HCT116 (cell line): Measurements from ENCODE around the gene OR5K4. TPM values are rescaled to one million over a fixed set of nuclear protein-coding genes. Genes with fewer than 3 reads are reported as not detected.

Experiments
- ATAC-seq: fragments of 200-7000 bp; cut with Tn5 transposase; 2 replicates; pipeline ENCODE4 v1.9.1; 2020; ENCODE audit warnings: mild to moderate bottlenecking, moderate library complexity
- BruUV-seq: library from RNA; stranded (reverse); fragments of 400-500 nt; replicated peaks from 2 replicates; lab custom pipeline; 2021; lab: Mats Ljungman, UMichigan
- CTCF ChIA-PET: fragments of 300-600 bp; sonication (Branson Sonifier 250); formaldehyde crosslinking; loops from one replicate; lab custom pipeline; 2021; ENCODE audit warnings: antibody characterized with exemption; lab: Charles Lee
- POLR2A ChIA-PET: fragments of 300-600, 350-600 bp; sonication (Branson Sonifier 250); formaldehyde crosslinking; loops from one replicate; lab custom pipeline; 2021; ENCODE audit warnings: antibody characterized with exemption; lab: Charles Lee
- RAD21 ChIA-PET, 2 experiments: fragments of 300-600 bp; sonication (Branson Sonifier 250); formaldehyde crosslinking; loops; one replicate each; lab custom pipeline; 2023; ENCODE audit warnings: low total read pairs in 2 of 2; ENCODE audit not compliant: uncharacterized antibody in 2 of 2, unreplicated experiment in 2 of 2, low non-redundant PET in 1 of 2; lab: Charles Lee
- DNase-seq: peaks from one replicate; pipeline ENCODE4 v3.0.0-alpha.2; 2010; ENCODE audit warnings: low read depth, low spot score
- H2AFZ ChIP-seq: fragments of 200-600 bp; shearing (Covaris generic), sonication (generic); 2 replicates; pipeline ENCODE4 v1.6.1; 2017; ENCODE audit warnings: low read depth, mixed run types, mixed read lengths, antibody characterized with exemption, low read length; ENCODE audit not compliant: poor library complexity, severe bottlenecking
- H3K27ac ChIP-seq: 2 replicates; pipeline ENCODE4 v1.5.1; 2012; ENCODE audit warnings: low read depth, low read length
- H3K27me3 ChIP-seq: fragments of 200-600 bp; sonication (generic); 2 replicates; pipeline ENCODE4 v1.6.1; 2016; ENCODE audit warnings: mixed run types, low read length, mixed read lengths; ENCODE audit not compliant: insufficient read depth
- H3K36me3 ChIP-seq, 2 experiments: fragments of 200-500 bp in 1 of 2; fragments of 200-600 bp in 1 of 2; sonication (Bioruptor generic) in 1 of 2; sonication (generic) in 1 of 2; 2 replicates each; pipeline versions ENCODE4 v1.5.1 to v1.6.1; 2014 to 2016; ENCODE audit warnings: low read length in 2 of 2, inconsistent platforms in 1 of 2, mixed read lengths in 1 of 2, mixed run types in 1 of 2; ENCODE audit not compliant: insufficient read depth in 2 of 2, control insufficient read depth in 1 of 2
- H3K4me1 ChIP-seq, 2 experiments: fragments of 200-600 bp in 1 of 2; sonication (generic) in 1 of 2; 2 replicates each; pipeline versions ENCODE4 v1.5.1 to v1.6.1; 2012 to 2017; ENCODE audit warnings: low read length in 2 of 2, inconsistent platforms in 1 of 2, mild to moderate bottlenecking in 1 of 2, mixed read lengths in 1 of 2, mixed run types in 1 of 2, moderate library complexity in 1 of 2; ENCODE audit not compliant: insufficient read depth in 2 of 2, control insufficient read depth in 1 of 2
- H3K4me2 ChIP-seq: fragments of 200-600 bp; sonication (generic); 2 replicates; pipeline ENCODE4 v1.6.1; 2017; ENCODE audit warnings: mixed run types, low read length, mixed read lengths
- H3K4me3 ChIP-seq, 2 experiments: fragments of 200-600 bp in 1 of 2; sonication (generic) in 1 of 2; replicated peaks in 1 of 2; 2 replicates each; pipeline ENCODE4 v1.5.1; 2011 to 2016; ENCODE audit warnings: low read length in 2 of 2, control low read depth in 1 of 2, low read depth in 1 of 2, mild to moderate bottlenecking in 1 of 2, mixed read lengths in 1 of 2, mixed run types in 1 of 2
- H3K79me2 ChIP-seq: fragments of 200-600 bp; sonication (generic); 2 replicates; pipeline ENCODE4 v1.6.1; 2017; ENCODE audit warnings: mild to moderate bottlenecking, mixed run types, low read length, moderate library complexity, mixed read lengths; ENCODE audit not compliant: insufficient read depth
- H3K9ac ChIP-seq: fragments of 200-600 bp; sonication (generic); 2 replicates; pipeline ENCODE4 v1.6.1; 2016; ENCODE audit warnings: low read length, mixed read lengths
- H3K9me2 ChIP-seq: fragments of 200-600 bp; sonication (generic), shearing (Covaris generic); 2 replicates; pipeline ENCODE4 v1.6.1; 2017; ENCODE audit warnings: mixed run types, mild to moderate bottlenecking, moderate library complexity; ENCODE audit not compliant: insufficient read depth
- H3K9me3 ChIP-seq, 2 experiments: fragments of 200-500 bp in 1 of 2; fragments of 200-600 bp in 1 of 2; sonication (Bioruptor generic) in 1 of 2; sonication (generic) in 1 of 2; 2 replicates each; pipeline ENCODE4 v1.6.1; 2014 to 2017; ENCODE audit warnings: low read length in 2 of 2, mixed read lengths in 2 of 2, inconsistent platforms in 1 of 2, low read depth in 1 of 2, mild to moderate bottlenecking in 1 of 2, mixed run types in 1 of 2, moderate library complexity in 1 of 2; ENCODE audit not compliant: control insufficient read depth in 1 of 2, insufficient read depth in 1 of 2
- H4K20me1 ChIP-seq: fragments of 200-600 bp; sonication (generic), shearing (Covaris generic); 2 replicates; pipeline ENCODE4 v1.6.1; 2017; ENCODE audit warnings: mixed run types, mild to moderate bottlenecking, moderate library complexity; ENCODE audit not compliant: insufficient read depth
- ATF3 ChIP-seq: IDR thresholded peaks from 2 replicates; pipeline ENCODE4 v1.6.1; 2012
- CBX3 ChIP-seq: IDR thresholded peaks from 2 replicates; pipeline ENCODE4 v1.6.1; 2012; ENCODE audit warnings: low read depth
- CEBPB ChIP-seq: IDR thresholded peaks from 2 replicates; pipeline ENCODE4 v1.6.1; 2012; ENCODE audit warnings: low read depth
- EGR1 ChIP-seq: IDR thresholded peaks from 2 replicates; pipeline ENCODE4 v1.6.1; 2012; ENCODE audit warnings: low read depth
- EZH2 ChIP-seq: fragments of 200-600 bp; sonication (generic); IDR thresholded peaks from 2 replicates; pipeline ENCODE4 v1.6.1; 2017; ENCODE audit warnings: antibody characterized with exemption, mixed run types
- EZH2phosphoT487 ChIP-seq: fragments of 200-600 bp; IDR thresholded peaks from 2 replicates; pipeline ENCODE4 v1.6.1; 2018; ENCODE audit warnings: antibody characterized with exemption, borderline replicate concordance
- FOSL1 ChIP-seq: IDR thresholded peaks from 2 replicates; pipeline ENCODE4 v1.6.1; 2012; ENCODE audit warnings: low read depth
- JUND ChIP-seq: IDR thresholded peaks from 2 replicates; pipeline ENCODE4 v1.6.1; 2012
- POLR2AphosphoS5 ChIP-seq: IDR thresholded peaks from 2 replicates; pipeline ENCODE4 v1.6.1; 2011; ENCODE audit warnings: mild to moderate bottlenecking, low read depth, low read length, moderate library complexity
- RAD21 ChIP-seq: IDR thresholded peaks from 2 replicates; pipeline ENCODE4 v1.6.1; 2012; ENCODE audit warnings: low read depth, mild to moderate bottlenecking
- REST ChIP-seq: IDR thresholded peaks from 2 replicates; pipeline ENCODE4 v1.6.1; 2012; ENCODE audit warnings: low read depth
- SIN3A ChIP-seq: IDR thresholded peaks from 2 replicates; pipeline ENCODE4 v1.6.1; 2012; ENCODE audit warnings: low read depth
- SP1 ChIP-seq: IDR thresholded peaks from 2 replicates; pipeline ENCODE4 v1.6.1; 2012; ENCODE audit warnings: low read depth
- SRF ChIP-seq: IDR thresholded peaks from 2 replicates; pipeline ENCODE4 v1.6.1; 2012; ENCODE audit warnings: low read depth
- TCF7L2 ChIP-seq: IDR thresholded peaks from 2 replicates; pipeline ENCODE4 v1.7.0; 2011; ENCODE audit warnings: borderline replicate concordance, inconsistent platforms; ENCODE audit not compliant: insufficient read depth, insufficient read length; ENCODE audit errors: extremely low read depth
- YY1 ChIP-seq: IDR thresholded peaks from 2 replicates; pipeline ENCODE4 v1.6.1; 2011; ENCODE audit warnings: low read length, low read depth, moderate library complexity, mild to moderate bottlenecking; ENCODE audit not compliant: insufficient replicate concordance; ENCODE audit errors: extremely low read depth
- ZFX ChIP-seq: fragments of 450-650 bp; IDR thresholded peaks from 2 replicates; pipeline ENCODE4 v1.6.1; 2017
- ZNF274 ChIP-seq: fragments of 200-500 bp; sonication (Bioruptor generic); IDR thresholded peaks from 2 replicates; pipeline ENCODE4 v1.6.1; 2014; ENCODE audit warnings: mild to moderate bottlenecking, low read depth, low read length, inconsistent platforms
- intact Hi-C: fragments of 100-400 bp; cut with micrococcal nuclease; formaldehyde crosslinking; loops from 2 replicates; pipeline ENCODE4 v1.10.0; 2022
- total RNA-seq: library from RNA; stranded (reverse); gene quantifications from one replicate; pipeline ENCODE4 v1.2.1, GENCODE V29; 2021; ENCODE audit not compliant: unreplicated experiment

OR5K4 gene
- total RNA-seq, 1 experiment from 2014 or later, result not detected

GRCh38 chr3:98402507-98402906, 48.9 kb downstream of the OR5K4 start:
- ChIA-PET POLR2A (no interaction called here), CTCF (no interaction called here), RAD21 (no interaction called here)
- Histone ChIP-seq H3K4me3 (no peak overlapping the region), H3K9me3 (peaks cover 4 to 10% of the 10 kb centered on the region in 2 experiments; a peak in 3 of 4 replicates), H3K4me1 (no peaks in the 10 kb centered on the region), H3K36me3 (no peaks in the 10 kb centered on the region), H3K9ac (no peak overlapping the region), H3K27me3 (no peaks in the 10 kb centered on the region), H2AFZ (no peak overlapping the region), H4K20me1 (no peaks in the 10 kb centered on the region), H3K27ac (no peak overlapping the region), H3K79me2 (no peaks in the 10 kb centered on the region), H3K4me2 (no peak overlapping the region), H3K9me2 (no peaks in the 10 kb centered on the region)
- no TSS peak for BruUV-seq
- intact Hi-C loops, result no loop called here
- TF ChIP-seq TCF7L2 (no peak), REST (no peak), JUND (no peak), EZH2phosphoT487 (no peak), CEBPB (no peak), ZFX (no peak), FOSL1 (no peak), POLR2AphosphoS5 (no peak), SIN3A (no peak), CBX3 (no peak), RAD21 (no peak), YY1 (no peak), EGR1 (no peak), ATF3 (no peak), SP1 (no peak), SRF (no peak), EZH2 (no peak), ZNF274 (no peak)
- DNase-seq (no peak), ATAC-seq (no peak)
